Body of pancreas (tissue), 4 donors: ENCODE results near the gene ATP9B. TPM values are rescaled to one million over a fixed set of nuclear protein-coding genes. Genes with fewer than 3 reads are reported as not detected.

ENCODE experiments used
- ATAC-seq: fragments of 150-250 bp; one replicate; pipeline ENCODE4 v1.9.1; 2016
- DNase-seq, 4 donors: peaks; one replicate each; pipeline ENCODE4 v3.0.0-alpha.2; 2019
- H3K27ac ChIP-seq, 4 donors: fragments of 200-600 bp; sonication (generic); 1 replicate in 3 of 4; 2 replicates in 1 of 4; pipeline versions ENCODE4 v1.5.1 to v1.6.1; 2016 to 2019; ENCODE audit warnings: mild to moderate bottlenecking in 1 of 4, mixed read lengths in 1 of 4, moderate library complexity in 1 of 4
- H3K27me3 ChIP-seq, 2 donors: fragments of 200-600 bp; sonication (generic); one replicate each; pipeline ENCODE4 v1.6.0; 2016; ENCODE audit warnings: mild to moderate bottlenecking in 1 of 2
- H3K36me3 ChIP-seq, 2 donors: fragments of 200-600 bp; sonication (generic); replicated peaks in 1 of 2; 2 replicates each; pipeline ENCODE4 v1.5.1; 2016; ENCODE audit warnings: low read depth in 2 of 2; ENCODE audit not compliant: insufficient read depth in 1 of 2
- H3K4me1 ChIP-seq: fragments of 200-600 bp; sonication (generic); one replicate; pipeline ENCODE4 v1.6.0; 2016
- H3K4me3 ChIP-seq, 2 donors: fragments of 200-600 bp; sonication (generic); 1 replicate in 1 of 2; 2 replicates in 1 of 2; pipeline ENCODE4 v1.5.1; 2016 to 2019
- H3K9me3 ChIP-seq, 3 donors: fragments of 200-600 bp; sonication (generic); 1 replicate in 2 of 3; 2 replicates in 1 of 3; pipeline ENCODE4 v1.5.1; 2016
- POLR2A ChIP-seq, 3 donors: fragments of 450-650 bp; IDR thresholded peaks; one replicate each; pipeline ENCODE4 v1.6.1; 2016; ENCODE audit warnings: antibody characterized with exemption in 3 of 3, mild to moderate bottlenecking in 2 of 3
- WGBS, 2 donors: methylation state at CpG; one replicate each; pipeline ENCODE4 v1.1.5; 2017; 5-methylcytosine and 5-hydroxymethylcytosine counted together
- intact Hi-C: fragments of 100-400 bp; cut with DNase I; formaldehyde crosslinking; loops from one replicate; pipeline ENCODE4 v1.15.1; 2023
- total RNA-seq, 2 donors: library from RNA; depleted of rRNA; stranded (reverse); fragments of >200 nt; gene quantifications; one replicate each; pipeline ENCODE4 v1.1.0, GENCODE V29; 2016
- TF ChIP-seq, protein P1 (sequence below), 7 experiments: fragments of 450-650 bp in 4 of 7; fragments of 200-600 bp in 3 of 7; sonication (generic) in 3 of 7; IDR thresholded peaks; one replicate each; pipeline ENCODE4 v1.5.1; 2016 to 2019; ENCODE audit warnings: antibody characterized with exemption in 7 of 7

Gene ATP9B
- total RNA-seq, 2 donors from 2014 or later = 19.7 to 21.1 TPM

DNA sequence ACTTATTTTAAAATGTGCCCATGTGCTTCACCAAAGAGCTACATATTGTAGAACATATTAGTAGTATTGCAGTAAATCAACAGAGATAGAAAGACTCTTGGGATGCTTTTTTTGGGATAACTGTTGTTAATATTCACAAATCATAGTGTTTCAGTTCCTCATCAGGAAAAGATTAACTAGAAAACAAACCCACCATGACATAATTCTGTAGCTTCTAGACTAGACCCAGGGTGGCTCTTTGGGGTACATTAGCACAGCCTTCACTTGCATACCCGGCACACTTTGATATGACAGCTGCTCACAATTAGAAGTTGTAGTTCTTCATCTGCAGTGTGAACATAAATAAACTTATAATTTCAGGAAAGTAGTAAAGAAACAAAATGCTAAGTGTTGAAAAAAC is 154.2 kb downstream of the ATP9B start:
- TF ChIP-seq, protein P1, sequence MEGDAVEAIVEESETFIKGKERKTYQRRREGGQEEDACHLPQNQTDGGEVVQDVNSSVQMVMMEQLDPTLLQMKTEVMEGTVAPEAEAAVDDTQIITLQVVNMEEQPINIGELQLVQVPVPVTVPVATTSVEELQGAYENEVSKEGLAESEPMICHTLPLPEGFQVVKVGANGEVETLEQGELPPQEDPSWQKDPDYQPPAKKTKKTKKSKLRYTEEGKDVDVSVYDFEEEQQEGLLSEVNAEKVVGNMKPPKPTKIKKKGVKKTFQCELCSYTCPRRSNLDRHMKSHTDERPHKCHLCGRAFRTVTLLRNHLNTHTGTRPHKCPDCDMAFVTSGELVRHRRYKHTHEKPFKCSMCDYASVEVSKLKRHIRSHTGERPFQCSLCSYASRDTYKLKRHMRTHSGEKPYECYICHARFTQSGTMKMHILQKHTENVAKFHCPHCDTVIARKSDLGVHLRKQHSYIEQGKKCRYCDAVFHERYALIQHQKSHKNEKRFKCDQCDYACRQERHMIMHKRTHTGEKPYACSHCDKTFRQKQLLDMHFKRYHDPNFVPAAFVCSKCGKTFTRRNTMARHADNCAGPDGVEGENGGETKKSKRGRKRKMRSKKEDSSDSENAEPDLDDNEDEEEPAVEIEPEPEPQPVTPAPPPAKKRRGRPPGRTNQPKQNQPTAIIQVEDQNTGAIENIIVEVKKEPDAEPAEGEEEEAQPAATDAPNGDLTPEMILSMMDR (IDR thresholded peaks at IDR 0.05) = no peak
- no peak for TF ChIP-seq POLR2A (IDR thresholded peaks at IDR 0.05)

GRCh38 chr18:79224381-79224780 is 155.2 kb downstream of the ATP9B start:
- Histone ChIP-seq H3K36me3 (no peaks in the 10 kb centered on the region), H3K4me3 (no peak overlapping the region), H3K4me1 (no peaks in the 10 kb centered on the region), H3K9me3 (no peaks in the 10 kb centered on the region), H3K27ac (no peak overlapping the region), H3K27me3 (no peaks in the 10 kb centered on the region)
- TF ChIP-seq, protein P1 (IDR thresholded peaks at IDR 0.05) = no peak
- no peak for TF ChIP-seq POLR2A (IDR thresholded peaks at IDR 0.05)
- intact Hi-C loops = no loop called here
- WGBS, 2 donors = 89 to 93% methylated on average over 3 of the region's 3 CpGs
- DNase-seq (no peak), ATAC-seq (no peak)

More for the DNA sequence above, 154.2 kb downstream of the ATP9B start:
- H3K27me3 ChIP-seq = no peaks in the 10 kb centered on the region
- intact Hi-C loops = no loop called here
- ATAC-seq (no peak), DNase-seq (no peak)
- no peaks in the 10 kb centered on the region for H3K36me3 ChIP-seq
- H3K27ac ChIP-seq = no peak overlapping the region
- no peaks in the 10 kb centered on the region for H3K9me3 ChIP-seq
- no peak overlapping the region for H3K4me3 ChIP-seq
- 95 to 100% methylated on average over 1 of the region's 1 CpG for WGBS, 2 donors
- no peaks in the 10 kb centered on the region for H3K4me1 ChIP-seq

GRCh38 chr18:79227621-79228020 is 158.4 kb downstream of the ATP9B start:
- no peak for ATAC-seq
- H3K4me1 ChIP-seq = no peaks in the 10 kb centered on the region

DNA sequence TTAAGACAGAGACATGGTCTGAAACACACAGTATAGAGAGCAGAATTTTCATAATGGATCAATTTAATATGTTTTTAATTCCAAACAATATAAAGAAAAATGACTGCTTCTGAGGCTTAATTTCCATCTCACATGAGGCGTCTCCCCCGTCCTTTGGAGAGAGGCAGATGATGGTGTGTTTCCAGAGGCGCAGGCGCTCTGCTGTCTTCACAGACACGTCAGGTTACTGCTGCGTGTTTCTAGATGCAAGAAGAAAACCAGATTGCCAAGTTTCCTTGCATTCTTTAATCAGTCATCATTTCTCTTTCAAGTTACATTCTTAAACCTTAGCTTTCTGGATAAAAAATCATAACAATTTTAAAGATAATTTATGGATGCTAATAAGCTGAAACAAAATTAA is 160.2 kb downstream of the ATP9B start:
- intact Hi-C loops = no loop called here
- H3K36me3 ChIP-seq = no peaks in the 10 kb centered on the region
- no peak overlapping the region for H3K27ac ChIP-seq
- no peaks in the 10 kb centered on the region for H3K27me3 ChIP-seq
- DNase-seq = no peak
- H3K4me1 ChIP-seq = no peaks in the 10 kb centered on the region
- TF ChIP-seq, protein P1 (IDR thresholded peaks at IDR 0.05) = no peak
- no peak for TF ChIP-seq POLR2A (IDR thresholded peaks at IDR 0.05)
- WGBS, 2 donors = 96 to 98% methylated on average over 6 of the region's 6 CpGs
- no peaks in the 10 kb centered on the region for H3K9me3 ChIP-seq
- H3K4me3 ChIP-seq = no peak overlapping the region
- no peak for ATAC-seq

More at GRCh38 chr18:79227621-79228020, 158.4 kb downstream of the ATP9B start:
- Histone ChIP-seq H3K36me3 (no peaks in the 10 kb centered on the region), H3K27ac (no peak overlapping the region), H3K9me3 (no peaks in the 10 kb centered on the region), H3K27me3 (no peaks in the 10 kb centered on the region), H3K4me3 (no peak overlapping the region)
- TF ChIP-seq POLR2A (IDR thresholded peaks at IDR 0.05) = no peak
- TF ChIP-seq, protein P1 (IDR thresholded peaks at IDR 0.05) = no peak
- no peak for DNase-seq
- intact Hi-C loops = no loop called here
- 66 to 85% methylated on average over 3 of the region's 3 CpGs for WGBS, 2 donors

DNA sequence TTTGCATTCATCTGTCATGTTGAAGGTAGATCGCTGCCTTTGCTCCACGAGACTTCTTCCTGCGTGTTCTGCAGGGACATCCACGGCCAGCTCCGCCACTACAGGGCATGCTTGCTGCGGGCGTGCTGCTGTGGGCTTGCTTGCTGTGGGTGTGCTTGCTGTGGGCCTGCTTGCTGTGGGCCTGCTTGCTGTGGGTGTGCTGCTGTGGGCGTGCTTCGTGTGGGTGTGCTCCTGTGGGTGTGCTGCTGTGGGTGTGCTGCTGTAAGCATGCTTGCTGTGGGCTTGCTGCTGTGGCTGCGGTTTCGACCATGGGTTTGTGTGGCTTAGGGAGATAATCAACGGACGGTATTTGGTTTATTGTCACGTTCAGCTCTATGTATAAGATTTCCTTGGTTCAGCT is 165.2 kb downstream of the ATP9B start:
- no peak for ATAC-seq
- Histone ChIP-seq H3K36me3 (no peaks in the 10 kb centered on the region), H3K27me3 (no peaks in the 10 kb centered on the region), H3K27ac (no peak overlapping the region), H3K4me3 (no peak overlapping the region), H3K9me3 (no peaks in the 10 kb centered on the region), H3K4me1 (no peaks in the 10 kb centered on the region)
- 91 to 93% methylated on average over 14 of the region's 14 CpGs for WGBS, 2 donors
- TF ChIP-seq, protein P1 (IDR thresholded peaks at IDR 0.05) = no peak
- TF ChIP-seq POLR2A (IDR thresholded peaks at IDR 0.05) = no peak
- DNase-seq = no peak
- intact Hi-C loops = no loop called here
